Lower leg skin (tissue), 3 donors: ENCODE results near the gene ECE2.

Source experiments
- POLR2A ChIP-seq, 2 donors: fragments of 450-650 bp; IDR thresholded peaks; one replicate each; pipeline ENCODE4 v1.6.1; 2016 to 2017; ENCODE audit warnings: antibody characterized with exemption in 2 of 2, mild to moderate bottlenecking in 1 of 2, moderate library complexity in 1 of 2
- TF ChIP-seq, protein P1 (sequence below), 3 donors: fragments of 450-650 bp; IDR thresholded peaks; one replicate each; pipeline ENCODE4 v1.5.1; 2016; ENCODE audit warnings: antibody characterized with exemption in 3 of 3, mild to moderate bottlenecking in 3 of 3, moderate library complexity in 2 of 3

DNA sequence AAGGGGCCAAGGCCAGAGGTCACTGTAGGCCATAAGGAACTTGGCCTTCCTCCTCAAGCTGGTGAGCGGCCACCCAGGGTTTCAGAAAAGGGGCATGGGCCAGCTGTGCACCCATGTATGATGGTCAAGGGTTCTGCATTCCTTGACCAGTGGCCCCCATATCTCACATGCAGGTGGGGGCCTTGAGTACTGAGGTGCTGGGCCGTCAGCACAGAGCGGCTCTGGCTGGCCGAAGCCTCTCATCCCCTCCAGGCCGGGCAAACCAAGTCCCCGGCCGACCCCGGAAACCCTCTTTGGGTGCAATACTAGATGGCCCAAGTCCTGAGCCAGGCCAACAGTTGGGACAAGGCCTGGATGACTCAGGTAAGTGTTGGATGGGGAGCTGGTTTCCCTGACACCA is 36.6 kb upstream of the ECE2 start:
- TF ChIP-seq POLR2A (IDR thresholded peaks at IDR 0.05), result no peak
- TF ChIP-seq, protein P1, sequence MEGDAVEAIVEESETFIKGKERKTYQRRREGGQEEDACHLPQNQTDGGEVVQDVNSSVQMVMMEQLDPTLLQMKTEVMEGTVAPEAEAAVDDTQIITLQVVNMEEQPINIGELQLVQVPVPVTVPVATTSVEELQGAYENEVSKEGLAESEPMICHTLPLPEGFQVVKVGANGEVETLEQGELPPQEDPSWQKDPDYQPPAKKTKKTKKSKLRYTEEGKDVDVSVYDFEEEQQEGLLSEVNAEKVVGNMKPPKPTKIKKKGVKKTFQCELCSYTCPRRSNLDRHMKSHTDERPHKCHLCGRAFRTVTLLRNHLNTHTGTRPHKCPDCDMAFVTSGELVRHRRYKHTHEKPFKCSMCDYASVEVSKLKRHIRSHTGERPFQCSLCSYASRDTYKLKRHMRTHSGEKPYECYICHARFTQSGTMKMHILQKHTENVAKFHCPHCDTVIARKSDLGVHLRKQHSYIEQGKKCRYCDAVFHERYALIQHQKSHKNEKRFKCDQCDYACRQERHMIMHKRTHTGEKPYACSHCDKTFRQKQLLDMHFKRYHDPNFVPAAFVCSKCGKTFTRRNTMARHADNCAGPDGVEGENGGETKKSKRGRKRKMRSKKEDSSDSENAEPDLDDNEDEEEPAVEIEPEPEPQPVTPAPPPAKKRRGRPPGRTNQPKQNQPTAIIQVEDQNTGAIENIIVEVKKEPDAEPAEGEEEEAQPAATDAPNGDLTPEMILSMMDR (IDR thresholded peaks at IDR 0.05), result no peak
